ENCODE results near the gene FAM43B.

GRCh38 chr1:20540281-20540680 is 12.1 kb upstream of the FAM43B start:
- no peak for TF ChIP-seq POLR2A (IDR thresholded peaks at IDR 0.05)
- TF ChIP-seq POLR2AphosphoS5 (IDR thresholded peaks at IDR 0.05): no peak
